Neural cell (in vitro differentiated cells): ENCODE measurements around the gene SMPD2. TPM values are rescaled to one million over a fixed set of nuclear protein-coding genes. Genes with fewer than 3 reads are reported as not detected.

Experiments used
- H2AFZ ChIP-seq: fragments of 200-600, 300-800 bp; sonication (generic), shearing (Covaris generic); 2 replicates; pipeline ENCODE4 v1.6.0; 2014; ENCODE audit warnings: low read depth, mild to moderate bottlenecking, antibody characterized with exemption, low read length, moderate library complexity
- H3F3A ChIP-seq: fragments of 200-600 bp; shearing (Covaris generic); 2 replicates; pipeline ENCODE4 v1.6.1; 2016; ENCODE audit warnings: mild to moderate bottlenecking, moderate library complexity, mixed read lengths, antibody characterized with exemption, low read length; ENCODE audit not compliant: insufficient read depth, poor library complexity, severe bottlenecking
- H3K27ac ChIP-seq: fragments of 200-600, 300-800 bp; sonication (generic), shearing (Covaris generic); 2 replicates; pipeline ENCODE4 v1.5.1; 2014; ENCODE audit warnings: mild to moderate bottlenecking, low read length, moderate library complexity
- H3K27me3 ChIP-seq: fragments of 300-800, 200-600 bp; sonication (generic), shearing (Covaris generic); 2 replicates; pipeline ENCODE4 v1.6.0; 2014; ENCODE audit warnings: mild to moderate bottlenecking, low read depth, low read length, moderate library complexity; ENCODE audit not compliant: insufficient read depth
- H3K36me3 ChIP-seq: fragments of 300-800, 200-600 bp; sonication (generic), shearing (Covaris generic); 2 replicates; pipeline ENCODE4 v1.5.1; 2014; ENCODE audit warnings: mild to moderate bottlenecking, antibody characterized with exemption, low read length, moderate library complexity; ENCODE audit not compliant: insufficient read depth
- H3K4me2 ChIP-seq: fragments of 300-800, 200-600 bp; sonication (generic), shearing (Covaris generic); 2 replicates; pipeline ENCODE4 v1.6.0; 2014; ENCODE audit warnings: mild to moderate bottlenecking, low read length
- H3K4me3 ChIP-seq: fragments of 300-800, 200-600 bp; sonication (generic), shearing (Covaris generic); 2 replicates; pipeline ENCODE4 v1.5.1; 2014; ENCODE audit warnings: mild to moderate bottlenecking, low read length, moderate library complexity
- H3K79me2 ChIP-seq: fragments of 200-600 bp; shearing (Covaris generic); replicated peaks from 2 replicates; pipeline ENCODE4 v1.6.0; 2014; ENCODE audit warnings: mild to moderate bottlenecking, low read length, moderate library complexity; ENCODE audit not compliant: insufficient read depth
- H3K9ac ChIP-seq: fragments of 300-800, 200-600 bp; sonication (generic), shearing (Covaris generic); 2 replicates; pipeline ENCODE4 v1.6.1; 2016; ENCODE audit warnings: mild to moderate bottlenecking, low read length, mixed read lengths
- H3K9me2 ChIP-seq: fragments of 200-600 bp; shearing (Covaris generic); 2 replicates; pipeline ENCODE4 v1.6.1; 2016; ENCODE audit warnings: mild to moderate bottlenecking, low read length, mixed read lengths; ENCODE audit not compliant: insufficient read depth
- H3K9me3 ChIP-seq: fragments of 200-600, 300-800 bp; sonication (generic), shearing (Covaris generic); 2 replicates; pipeline ENCODE4 v1.6.1; 2016; ENCODE audit warnings: mild to moderate bottlenecking, mixed run types, low read length, moderate library complexity, mixed read lengths
- H4K20me1 ChIP-seq: fragments of 200-600 bp; shearing (Covaris generic); 2 replicates; pipeline ENCODE4 v1.6.1; 2016; ENCODE audit warnings: mild to moderate bottlenecking, mixed run types; ENCODE audit not compliant: insufficient read depth
- EP300 ChIP-seq: fragments of 450-650 bp; conservative IDR thresholded peaks from 2 replicates; pipeline ENCODE4 v1.6.1; 2014; ENCODE audit warnings: antibody characterized with exemption, mild to moderate bottlenecking, moderate library complexity; ENCODE audit not compliant: poor library complexity, severe bottlenecking
- EZH2 ChIP-seq: fragments of 200-600, 300-800 bp; shearing (Covaris generic), sonication (generic); IDR thresholded peaks from 2 replicates; pipeline ENCODE4 v1.6.1; 2014; ENCODE audit warnings: antibody characterized with exemption, low read length, borderline replicate concordance, mild to moderate bottlenecking; ENCODE audit not compliant: insufficient read depth, poor library complexity, severe bottlenecking
- MXI1 ChIP-seq: fragments of 450-650 bp; conservative IDR thresholded peaks from 2 replicates; pipeline ENCODE4 v1.6.1; 2014; ENCODE audit warnings: antibody characterized with exemption, mild to moderate bottlenecking; ENCODE audit not compliant: poor library complexity, severe bottlenecking
- POLR2AphosphoS5 ChIP-seq: IDR thresholded peaks from 2 replicates; pipeline ENCODE4 v1.6.1; 2012
- RAD21 ChIP-seq: fragments of 450-650 bp; conservative IDR thresholded peaks from 2 replicates; pipeline ENCODE4 v1.6.1; 2014; ENCODE audit warnings: antibody characterized with exemption, mild to moderate bottlenecking, moderate library complexity
- SMC3 ChIP-seq: fragments of 450-650 bp; conservative IDR thresholded peaks from 2 replicates; pipeline ENCODE4 v1.6.1; 2014; ENCODE audit warnings: antibody characterized with exemption, mild to moderate bottlenecking, moderate library complexity; ENCODE audit not compliant: poor library complexity
- TAF1 ChIP-seq: IDR thresholded peaks from 2 replicates; pipeline ENCODE4 v1.6.1; 2012; ENCODE audit warnings: low read depth
- polyA plus RNA-seq: library from polyadenylated mRNA; depleted of rRNA; stranded (reverse); fragments of >200 nt; gene quantifications from 2 replicates; pipeline ENCODE4 v1.2.3, GENCODE V29; 2014
- TF ChIP-seq, protein P1 (sequence below): IDR thresholded peaks from 2 replicates; pipeline ENCODE4 v1.6.1; 2012; ENCODE audit warnings: borderline replicate concordance
- TF ChIP-seq, protein P2 (sequence below): fragments of 450-650 bp; IDR thresholded peaks from 2 replicates; pipeline ENCODE4 v1.5.1; 2014; ENCODE audit warnings: antibody characterized with exemption, mild to moderate bottlenecking, moderate library complexity; ENCODE audit not compliant: poor library complexity, severe bottlenecking

The SMPD2 gene
- polyA plus RNA-seq, 1 donor from 2014 or later = 8.0 TPM

DNA sequence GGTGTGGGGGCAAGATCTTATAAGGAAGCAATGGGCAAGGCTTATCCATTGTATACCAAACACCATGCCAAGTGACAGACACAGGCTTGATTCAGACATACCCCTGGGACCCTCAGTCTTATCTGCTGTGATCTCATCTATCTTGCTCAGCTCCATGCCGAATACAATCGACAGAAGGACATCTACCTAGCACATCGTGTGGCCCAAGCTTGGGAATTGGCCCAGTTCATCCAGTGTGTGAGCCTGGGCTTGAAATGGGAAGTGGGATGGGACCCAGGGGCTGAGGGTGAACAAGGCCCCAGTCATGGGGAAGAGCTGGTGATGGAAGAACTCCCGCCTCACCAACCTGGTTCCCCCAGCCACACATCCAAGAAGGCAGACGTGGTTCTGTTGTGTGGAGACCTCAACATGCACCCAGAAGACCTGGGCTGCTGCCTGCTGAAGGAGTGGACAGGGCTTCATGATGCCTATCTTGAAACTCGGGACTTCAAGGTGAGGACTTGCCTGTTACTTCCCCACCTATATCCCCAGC, 1.9 kb downstream of the SMPD2 start:
- Histone ChIP-seq H3K79me2 (no peaks in the 10 kb centered on the region), H2AFZ (no peak overlapping the region), H3K4me2 (no peak overlapping the region), H3K4me3 (peak overlapping the region; percentile 96), H3K36me3 (peaks cover 5% of the 10 kb centered on the region), H3K9me2 (no peaks in the 10 kb centered on the region), H3K27ac (no peak overlapping the region), H3K27me3 (no peaks in the 10 kb centered on the region), H3K9me3 (no peaks in the 10 kb centered on the region), H3F3A (no peaks in the 10 kb centered on the region), H4K20me1 (no peaks in the 10 kb centered on the region), H3K9ac (no peak overlapping the region)
- TF ChIP-seq EZH2 (no peak), RAD21 (no peak), EP300 (no peak), TAF1 (no peak), MXI1 (no peak), POLR2AphosphoS5 (no peak), SMC3 (no peak)
- TF ChIP-seq, protein P1, sequence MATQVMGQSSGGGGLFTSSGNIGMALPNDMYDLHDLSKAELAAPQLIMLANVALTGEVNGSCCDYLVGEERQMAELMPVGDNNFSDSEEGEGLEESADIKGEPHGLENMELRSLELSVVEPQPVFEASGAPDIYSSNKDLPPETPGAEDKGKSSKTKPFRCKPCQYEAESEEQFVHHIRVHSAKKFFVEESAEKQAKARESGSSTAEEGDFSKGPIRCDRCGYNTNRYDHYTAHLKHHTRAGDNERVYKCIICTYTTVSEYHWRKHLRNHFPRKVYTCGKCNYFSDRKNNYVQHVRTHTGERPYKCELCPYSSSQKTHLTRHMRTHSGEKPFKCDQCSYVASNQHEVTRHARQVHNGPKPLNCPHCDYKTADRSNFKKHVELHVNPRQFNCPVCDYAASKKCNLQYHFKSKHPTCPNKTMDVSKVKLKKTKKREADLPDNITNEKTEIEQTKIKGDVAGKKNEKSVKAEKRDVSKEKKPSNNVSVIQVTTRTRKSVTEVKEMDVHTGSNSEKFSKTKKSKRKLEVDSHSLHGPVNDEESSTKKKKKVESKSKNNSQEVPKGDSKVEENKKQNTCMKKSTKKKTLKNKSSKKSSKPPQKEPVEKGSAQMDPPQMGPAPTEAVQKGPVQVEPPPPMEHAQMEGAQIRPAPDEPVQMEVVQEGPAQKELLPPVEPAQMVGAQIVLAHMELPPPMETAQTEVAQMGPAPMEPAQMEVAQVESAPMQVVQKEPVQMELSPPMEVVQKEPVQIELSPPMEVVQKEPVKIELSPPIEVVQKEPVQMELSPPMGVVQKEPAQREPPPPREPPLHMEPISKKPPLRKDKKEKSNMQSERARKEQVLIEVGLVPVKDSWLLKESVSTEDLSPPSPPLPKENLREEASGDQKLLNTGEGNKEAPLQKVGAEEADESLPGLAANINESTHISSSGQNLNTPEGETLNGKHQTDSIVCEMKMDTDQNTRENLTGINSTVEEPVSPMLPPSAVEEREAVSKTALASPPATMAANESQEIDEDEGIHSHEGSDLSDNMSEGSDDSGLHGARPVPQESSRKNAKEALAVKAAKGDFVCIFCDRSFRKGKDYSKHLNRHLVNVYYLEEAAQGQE = no peak
- TF ChIP-seq, protein P2, sequence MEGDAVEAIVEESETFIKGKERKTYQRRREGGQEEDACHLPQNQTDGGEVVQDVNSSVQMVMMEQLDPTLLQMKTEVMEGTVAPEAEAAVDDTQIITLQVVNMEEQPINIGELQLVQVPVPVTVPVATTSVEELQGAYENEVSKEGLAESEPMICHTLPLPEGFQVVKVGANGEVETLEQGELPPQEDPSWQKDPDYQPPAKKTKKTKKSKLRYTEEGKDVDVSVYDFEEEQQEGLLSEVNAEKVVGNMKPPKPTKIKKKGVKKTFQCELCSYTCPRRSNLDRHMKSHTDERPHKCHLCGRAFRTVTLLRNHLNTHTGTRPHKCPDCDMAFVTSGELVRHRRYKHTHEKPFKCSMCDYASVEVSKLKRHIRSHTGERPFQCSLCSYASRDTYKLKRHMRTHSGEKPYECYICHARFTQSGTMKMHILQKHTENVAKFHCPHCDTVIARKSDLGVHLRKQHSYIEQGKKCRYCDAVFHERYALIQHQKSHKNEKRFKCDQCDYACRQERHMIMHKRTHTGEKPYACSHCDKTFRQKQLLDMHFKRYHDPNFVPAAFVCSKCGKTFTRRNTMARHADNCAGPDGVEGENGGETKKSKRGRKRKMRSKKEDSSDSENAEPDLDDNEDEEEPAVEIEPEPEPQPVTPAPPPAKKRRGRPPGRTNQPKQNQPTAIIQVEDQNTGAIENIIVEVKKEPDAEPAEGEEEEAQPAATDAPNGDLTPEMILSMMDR = no peak

DNA sequence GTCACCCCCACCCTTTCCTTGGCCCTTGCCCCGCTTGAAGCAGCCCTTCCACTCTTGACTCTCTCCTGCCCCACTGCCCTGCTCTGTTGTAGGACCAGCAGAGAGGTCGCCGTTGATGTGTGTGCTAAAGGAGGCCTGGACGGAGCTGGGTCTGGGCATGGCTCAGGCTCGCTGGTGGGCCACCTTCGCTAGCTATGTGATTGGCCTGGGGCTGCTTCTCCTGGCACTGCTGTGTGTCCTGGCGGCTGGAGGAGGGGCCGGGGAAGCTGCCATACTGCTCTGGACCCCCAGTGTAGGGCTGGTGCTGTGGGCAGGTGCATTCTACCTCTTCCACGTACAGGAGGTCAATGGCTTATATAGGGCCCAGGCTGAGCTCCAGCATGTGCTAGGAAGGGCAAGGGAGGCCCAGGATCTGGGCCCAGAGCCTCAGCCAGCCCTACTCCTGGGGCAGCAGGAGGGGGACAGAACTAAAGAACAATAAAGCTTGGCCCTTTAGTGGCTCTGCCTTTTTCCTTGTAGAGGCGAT, 3.0 kb downstream of the SMPD2 start:
- no peaks in the 10 kb centered on the region for H3K9me2 ChIP-seq

More for the DNA sequence above, 3.0 kb downstream of the SMPD2 start:
- Histone ChIP-seq H3K36me3 (peaks cover 5% of the 10 kb centered on the region), H2AFZ (no peak overlapping the region), H3K79me2 (no peaks in the 10 kb centered on the region), H3K9ac (no peak overlapping the region), H3F3A (no peaks in the 10 kb centered on the region), H3K4me3 (no peak overlapping the region), H3K9me3 (no peaks in the 10 kb centered on the region), H3K27ac (no peak overlapping the region), H3K4me2 (no peak overlapping the region), H3K27me3 (no peaks in the 10 kb centered on the region), H4K20me1 (no peaks in the 10 kb centered on the region)
- TF ChIP-seq EZH2 (no peak), SMC3 (no peak), POLR2AphosphoS5 (no peak), RAD21 (no peak), MXI1 (no peak)
- TF ChIP-seq, protein P2 = no peak
- TF ChIP-seq, protein P1 = no peak
